ENCODE results near the gene ASB18.

ASB18 gene

DNA sequence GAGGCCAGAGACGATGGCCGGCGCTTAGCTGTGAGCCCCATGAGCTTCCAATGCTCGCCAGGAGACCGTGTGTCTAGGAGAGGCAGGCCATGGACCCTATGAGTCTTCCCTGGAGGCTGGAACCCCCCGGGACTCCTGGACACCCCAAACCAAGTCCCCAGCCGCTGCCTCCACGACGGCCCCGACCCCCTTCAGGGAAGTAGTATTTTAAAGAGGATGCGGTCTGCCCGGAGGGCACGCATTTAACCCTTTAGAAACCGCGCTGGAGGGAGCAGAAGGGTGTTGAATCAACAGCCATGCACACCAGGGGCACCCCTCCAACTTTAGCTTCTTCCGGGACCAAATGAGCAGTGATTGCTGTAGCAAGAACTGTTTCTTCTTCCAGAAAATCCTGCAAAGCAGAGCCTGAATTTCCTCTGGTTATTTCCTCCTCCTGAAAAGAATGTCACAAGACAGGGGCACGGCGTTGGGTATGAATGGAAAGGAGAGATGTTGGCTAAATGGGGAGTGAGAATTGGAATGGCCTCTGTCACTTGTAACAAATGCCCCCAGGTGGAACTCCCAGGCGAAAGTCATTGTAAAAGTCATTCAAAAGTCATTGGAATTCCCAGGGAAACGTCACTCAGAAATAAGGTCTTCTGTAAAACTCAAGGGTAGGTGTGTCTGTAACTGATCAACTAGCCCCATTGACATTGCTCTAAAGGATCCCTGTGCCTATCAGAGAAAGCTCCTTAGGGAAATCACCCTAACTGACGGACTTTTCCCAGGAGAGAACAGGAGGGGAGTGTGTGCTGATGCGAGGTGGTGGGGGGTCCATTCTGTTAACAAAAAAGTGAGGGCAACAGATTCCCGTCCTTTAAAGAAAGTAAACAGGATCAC is 90.2 kb downstream of the ASB18 start:
- H3K79me2 ChIP-seq (ENCODE audit: control insufficient read depth, insufficient read depth, low read length, unreplicated experiment) = no peaks in the 10 kb centered on the region
- H3K27ac ChIP-seq (ENCODE audit: low read depth, low read length) = no peak overlapping the region
- peaks cover 94% of the 10 kb centered on the region for H3K27me3 ChIP-seq (ENCODE audit: insufficient read depth, low read length)
- no peak overlapping the region for H3K4me3 ChIP-seq (ENCODE audit: low read depth, low read length)
- H2AFZ ChIP-seq (ENCODE audit: low read length, unreplicated experiment) = no peak overlapping the region
- H3K36me3 ChIP-seq (ENCODE audit: insufficient read depth, low read length) = no peaks in the 10 kb centered on the region
- no peaks in the 10 kb centered on the region for H3K4me1 ChIP-seq (ENCODE audit: control insufficient read depth, insufficient read depth, low read length, unreplicated experiment)

DNA sequence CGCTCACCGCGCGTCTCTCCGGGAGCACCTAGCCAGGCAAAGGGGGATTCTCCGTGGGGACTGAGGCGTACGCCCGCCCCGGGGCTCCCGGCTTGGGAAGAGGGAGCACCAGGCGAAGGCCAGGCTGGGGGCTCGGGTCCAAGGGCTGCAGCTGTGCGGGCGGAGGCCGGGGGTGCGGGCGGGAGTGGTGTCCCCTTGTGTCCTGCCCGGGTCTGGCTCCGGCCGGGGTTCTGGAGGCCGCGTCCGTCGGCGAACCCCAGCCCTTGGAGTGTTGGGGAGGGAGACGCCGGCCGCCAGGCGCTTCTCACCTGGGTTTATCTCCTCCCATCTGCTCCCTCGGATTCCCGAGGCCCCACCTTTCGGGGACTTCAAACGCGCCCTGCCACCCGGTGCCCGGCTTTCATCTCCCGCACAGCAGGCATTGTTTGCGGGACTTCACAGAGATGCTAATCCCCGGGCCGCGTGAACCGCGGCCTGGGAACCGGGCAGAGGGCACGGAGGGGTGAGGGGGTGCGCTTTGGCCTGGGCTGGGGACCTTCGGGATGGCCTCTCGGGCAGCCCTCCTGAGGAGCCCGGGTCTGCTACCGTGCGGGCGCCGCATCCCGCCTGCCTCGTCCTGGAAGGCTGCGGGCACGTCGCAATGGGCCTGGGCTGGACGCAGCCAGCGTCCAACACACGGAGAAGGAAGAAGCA is 91.0 kb downstream of the ASB18 start:
- no peaks in the 10 kb centered on the region for H3K79me2 ChIP-seq (ENCODE audit: control insufficient read depth, insufficient read depth, low read length, unreplicated experiment)
- no peaks in the 10 kb centered on the region for H3K36me3 ChIP-seq (ENCODE audit: insufficient read depth, low read length)
- H3K27me3 ChIP-seq (ENCODE audit: insufficient read depth, low read length) = peaks cover 94% of the 10 kb centered on the region
- no peak overlapping the region for H3K27ac ChIP-seq (ENCODE audit: low read depth, low read length)
- H3K4me3 ChIP-seq (ENCODE audit: low read depth, low read length) = no peak overlapping the region
- H2AFZ ChIP-seq (ENCODE audit: low read length, unreplicated experiment) = no peak overlapping the region
- no peaks in the 10 kb centered on the region for H3K4me1 ChIP-seq (ENCODE audit: control insufficient read depth, insufficient read depth, low read length, unreplicated experiment)

DNA sequence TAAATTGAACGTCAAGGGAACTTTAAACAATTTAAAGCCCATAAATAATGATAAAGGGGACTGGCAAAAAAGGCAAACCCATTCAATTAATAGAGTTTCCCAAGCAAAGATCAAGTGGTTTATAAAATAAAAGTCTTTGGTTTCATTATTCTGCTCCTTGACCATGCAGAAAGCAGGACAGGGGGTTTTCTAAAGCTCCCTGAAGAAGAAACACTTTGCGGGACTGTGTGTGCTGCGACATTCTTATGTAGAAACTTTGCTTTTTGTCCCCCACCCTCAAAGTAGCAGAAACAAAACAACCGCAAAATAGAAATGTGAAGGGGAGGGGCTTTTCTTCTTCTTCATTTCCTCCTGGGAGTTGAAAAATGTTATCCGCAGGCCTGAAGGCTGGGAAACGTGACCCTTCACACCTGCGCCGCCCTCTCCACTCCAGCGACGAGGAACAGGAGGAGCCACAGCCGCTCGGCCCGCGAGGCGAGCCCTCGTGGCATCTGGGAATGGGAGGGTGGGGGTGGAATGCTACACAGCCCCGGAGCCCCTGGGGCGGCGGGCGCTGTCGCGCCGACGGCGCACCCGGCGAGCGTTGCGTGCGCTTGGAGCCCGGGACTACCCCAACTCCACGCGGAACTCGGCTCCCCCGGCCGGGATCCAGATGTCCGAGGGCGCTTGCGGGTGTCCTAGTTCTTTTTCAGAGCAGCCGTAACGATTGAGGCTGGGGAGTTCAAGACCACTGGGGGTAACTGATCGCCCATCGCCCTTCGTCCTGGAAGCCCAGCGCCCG is 91.8 kb downstream of the ASB18 start:
- Histone ChIP-seq H3K4me3 (ENCODE audit: low read depth, low read length) (no peak overlapping the region), H2AFZ (ENCODE audit: low read length, unreplicated experiment) (no peak overlapping the region), H3K27ac (ENCODE audit: low read depth, low read length) (no peak overlapping the region), H3K36me3 (ENCODE audit: insufficient read depth, low read length) (no peaks in the 10 kb centered on the region), H3K4me1 (ENCODE audit: control insufficient read depth, insufficient read depth, low read length, unreplicated experiment) (no peaks in the 10 kb centered on the region), H3K79me2 (ENCODE audit: control insufficient read depth, insufficient read depth, low read length, unreplicated experiment) (no peaks in the 10 kb centered on the region), H3K27me3 (ENCODE audit: insufficient read depth, low read length) (peaks cover 95% of the 10 kb centered on the region)

DNA sequence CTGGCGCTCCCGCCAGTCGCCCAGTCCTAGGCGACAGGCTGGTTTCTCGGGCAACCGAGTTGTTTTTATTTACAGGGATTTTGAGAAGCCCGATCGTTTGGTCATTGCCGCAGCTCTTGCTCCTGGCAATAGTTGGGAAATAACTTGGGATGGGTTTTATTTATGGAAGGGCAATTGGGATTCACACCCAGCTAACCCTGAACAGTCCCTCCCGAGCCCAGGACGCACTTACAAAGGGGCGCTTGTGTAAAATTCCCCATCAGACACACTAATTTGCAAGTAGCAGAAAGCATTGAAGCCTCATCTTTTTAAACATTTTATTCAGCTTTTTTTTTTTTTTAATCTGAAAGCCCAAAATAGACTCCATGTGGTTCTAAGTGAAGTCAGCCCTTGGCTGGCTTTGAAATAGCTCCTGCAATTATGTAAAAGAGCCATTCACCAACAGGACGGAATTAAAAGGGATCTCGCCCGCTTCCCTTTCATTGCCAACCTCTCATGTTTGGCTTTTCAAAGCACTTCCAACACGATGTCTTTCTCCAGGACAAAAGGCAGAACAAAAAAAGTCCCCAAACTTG is 92.4 kb downstream of the ASB18 start:
- H2AFZ ChIP-seq (ENCODE audit: low read length, unreplicated experiment) = no peak overlapping the region
- H3K27me3 ChIP-seq (ENCODE audit: insufficient read depth, low read length) = peaks cover 98% of the 10 kb centered on the region
- H3K4me1 ChIP-seq (ENCODE audit: control insufficient read depth, insufficient read depth, low read length, unreplicated experiment) = no peaks in the 10 kb centered on the region
- H3K27ac ChIP-seq (ENCODE audit: low read depth, low read length) = no peak overlapping the region
- no peaks in the 10 kb centered on the region for H3K79me2 ChIP-seq (ENCODE audit: control insufficient read depth, insufficient read depth, low read length, unreplicated experiment)
- H3K36me3 ChIP-seq (ENCODE audit: insufficient read depth, low read length) = no peaks in the 10 kb centered on the region
- no peak overlapping the region for H3K4me3 ChIP-seq (ENCODE audit: low read depth, low read length)

DNA sequence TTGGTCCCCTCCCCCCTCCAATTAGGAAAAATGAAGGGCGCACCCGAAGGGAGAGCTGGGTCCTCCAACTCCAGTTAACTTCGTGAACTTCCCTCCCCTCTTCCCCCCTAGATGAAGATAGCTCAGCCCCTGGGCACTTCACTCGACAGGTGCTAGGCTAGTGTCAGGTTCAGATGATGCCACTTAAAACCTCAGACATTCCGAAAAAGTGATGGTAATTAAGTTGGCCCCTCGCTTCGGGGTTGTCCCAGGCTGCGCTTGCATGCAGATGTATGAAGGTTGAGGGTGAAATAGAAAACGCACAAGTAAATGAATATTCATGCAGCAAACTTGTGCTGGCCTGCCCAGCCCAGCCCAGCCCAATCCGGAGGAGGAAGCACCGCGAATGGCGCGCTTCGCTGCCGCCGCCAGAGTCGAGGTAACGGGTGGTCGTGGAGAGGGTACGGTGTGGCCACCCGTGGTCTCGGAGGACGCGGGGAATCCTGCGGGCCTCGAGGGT is 93.0 kb downstream of the ASB18 start:
- no peak overlapping the region for H2AFZ ChIP-seq (ENCODE audit: low read length, unreplicated experiment)
- H3K27ac ChIP-seq (ENCODE audit: low read depth, low read length) = no peak overlapping the region
- H3K79me2 ChIP-seq (ENCODE audit: control insufficient read depth, insufficient read depth, low read length, unreplicated experiment) = no peaks in the 10 kb centered on the region
- H3K27me3 ChIP-seq (ENCODE audit: insufficient read depth, low read length) = peaks cover 98% of the 10 kb centered on the region
- no peak overlapping the region for H3K4me3 ChIP-seq (ENCODE audit: low read depth, low read length)
- no peaks in the 10 kb centered on the region for H3K36me3 ChIP-seq (ENCODE audit: insufficient read depth, low read length)
- no peaks in the 10 kb centered on the region for H3K4me1 ChIP-seq (ENCODE audit: control insufficient read depth, insufficient read depth, low read length, unreplicated experiment)

DNA sequence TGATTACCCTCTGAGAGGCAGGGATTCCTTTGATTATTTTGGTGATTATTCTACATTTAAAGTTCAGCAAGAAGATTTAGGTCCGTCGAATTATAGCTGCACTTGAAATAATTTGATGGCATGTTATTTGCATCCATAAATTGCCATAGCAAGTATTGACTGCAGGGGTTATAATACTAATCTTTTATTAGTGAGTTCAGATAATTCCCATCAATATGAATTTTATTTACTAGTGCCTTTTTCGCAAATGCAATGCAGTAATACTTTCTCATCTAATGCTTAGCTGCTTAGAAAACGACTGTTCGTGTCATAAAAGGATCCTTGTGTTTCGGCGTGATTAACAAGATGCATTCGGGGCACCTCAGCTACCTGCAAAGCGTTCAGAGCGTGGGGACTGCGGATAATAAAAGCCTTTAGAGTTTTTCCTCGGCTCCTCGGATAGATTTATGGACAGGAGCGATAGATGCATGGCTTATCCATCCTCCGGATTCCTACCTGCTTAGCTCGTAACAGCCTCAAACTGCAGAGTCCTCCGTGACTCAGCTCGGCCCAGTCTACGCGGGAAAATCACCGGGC is 93.5 kb downstream of the ASB18 start:
- no peak overlapping the region for H2AFZ ChIP-seq (ENCODE audit: low read length, unreplicated experiment)
- H3K27ac ChIP-seq (ENCODE audit: low read depth, low read length) = no peak overlapping the region
- peaks cover 98% of the 10 kb centered on the region for H3K27me3 ChIP-seq (ENCODE audit: insufficient read depth, low read length)
- H3K4me3 ChIP-seq (ENCODE audit: low read depth, low read length) = no peak overlapping the region
- H3K36me3 ChIP-seq (ENCODE audit: insufficient read depth, low read length) = no peaks in the 10 kb centered on the region
- H3K4me1 ChIP-seq (ENCODE audit: control insufficient read depth, insufficient read depth, low read length, unreplicated experiment) = no peaks in the 10 kb centered on the region
- no peaks in the 10 kb centered on the region for H3K79me2 ChIP-seq (ENCODE audit: control insufficient read depth, insufficient read depth, low read length, unreplicated experiment)

DNA sequence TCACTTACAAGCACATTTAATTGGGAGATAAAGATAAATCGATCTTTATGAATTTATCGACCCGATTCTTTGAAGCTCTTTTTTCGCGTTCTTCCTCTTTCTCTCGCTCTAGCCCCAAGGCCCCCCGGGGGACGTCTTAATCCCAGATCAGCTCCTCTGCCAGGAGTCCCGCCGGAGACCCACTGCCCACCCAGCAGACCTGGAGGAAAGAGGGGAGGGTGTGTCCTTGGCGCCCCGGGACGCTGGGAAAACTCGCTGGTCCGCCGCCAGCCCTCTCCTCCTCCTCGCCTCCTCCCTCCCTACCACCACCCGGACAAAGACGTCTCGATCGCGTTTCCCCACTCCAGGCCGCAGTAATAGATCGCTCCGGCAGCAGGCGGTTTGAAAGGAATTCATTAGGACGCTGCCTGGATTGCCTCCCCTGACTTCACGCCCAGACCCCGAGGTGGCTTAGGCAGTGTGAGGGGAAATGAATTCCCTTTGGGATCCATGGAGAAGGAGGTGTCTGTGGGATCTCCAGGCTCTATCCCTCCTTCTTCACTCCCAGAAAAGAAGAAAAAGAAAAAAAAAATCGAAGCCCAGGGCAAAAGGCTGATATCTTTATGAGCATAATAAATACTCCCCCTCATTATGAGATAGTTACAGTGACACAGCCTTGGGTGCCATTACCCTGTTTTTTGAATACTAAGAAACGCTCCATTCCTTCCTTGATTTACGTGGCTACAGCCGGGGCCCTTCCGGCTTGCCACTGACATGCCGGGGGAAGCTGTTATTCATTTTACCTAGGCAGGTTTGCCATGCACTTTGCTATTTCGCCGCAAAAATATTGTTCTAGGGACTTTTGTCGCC is 94.2 kb downstream of the ASB18 start:
- Histone ChIP-seq H3K27ac (ENCODE audit: low read depth, low read length) (no peak overlapping the region), H2AFZ (ENCODE audit: low read length, unreplicated experiment) (no peak overlapping the region), H3K36me3 (ENCODE audit: insufficient read depth, low read length) (no peaks in the 10 kb centered on the region), H3K27me3 (ENCODE audit: insufficient read depth, low read length) (peaks cover 100% of the 10 kb centered on the region), H3K79me2 (ENCODE audit: control insufficient read depth, insufficient read depth, low read length, unreplicated experiment) (no peaks in the 10 kb centered on the region), H3K4me1 (ENCODE audit: control insufficient read depth, insufficient read depth, low read length, unreplicated experiment) (no peaks in the 10 kb centered on the region), H3K4me3 (ENCODE audit: low read depth, low read length) (no peak overlapping the region)

DNA sequence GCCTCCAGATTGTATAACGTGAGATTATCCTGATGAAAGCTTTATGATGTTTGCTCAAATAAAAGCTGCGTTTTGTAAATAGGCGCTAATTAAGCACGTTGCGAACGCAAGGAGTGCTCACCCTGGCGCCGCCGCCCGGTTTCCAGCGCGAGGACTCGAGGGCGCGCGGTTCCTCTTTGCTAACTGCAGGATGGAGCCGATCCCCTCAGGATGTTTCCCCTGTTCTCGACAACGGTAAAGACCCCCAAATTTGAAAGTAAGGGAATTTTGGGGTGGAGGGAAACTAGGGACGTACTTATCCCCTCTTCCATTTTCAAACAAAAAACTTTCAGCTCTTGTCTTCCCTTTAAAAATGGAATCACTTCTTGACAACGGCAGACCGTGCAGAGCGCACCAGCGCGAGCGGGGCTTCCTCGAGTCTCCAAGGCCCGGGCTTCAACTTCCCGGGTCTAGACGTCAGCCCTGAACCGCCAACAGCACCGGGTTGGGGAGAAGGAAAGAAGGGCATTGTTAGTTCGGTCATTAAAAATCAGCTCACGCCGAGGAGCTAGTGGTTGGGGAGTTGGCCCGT is 95.0 kb downstream of the ASB18 start:
- Histone ChIP-seq H3K4me1 (ENCODE audit: control insufficient read depth, insufficient read depth, low read length, unreplicated experiment) (peaks cover 4% of the 10 kb centered on the region), H3K27me3 (ENCODE audit: insufficient read depth, low read length) (peaks cover 100% of the 10 kb centered on the region), H3K36me3 (ENCODE audit: insufficient read depth, low read length) (no peaks in the 10 kb centered on the region), H3K79me2 (ENCODE audit: control insufficient read depth, insufficient read depth, low read length, unreplicated experiment) (no peaks in the 10 kb centered on the region), H3K4me3 (ENCODE audit: low read depth, low read length) (no peak overlapping the region), H2AFZ (ENCODE audit: low read length, unreplicated experiment) (no peak overlapping the region), H3K27ac (ENCODE audit: low read depth, low read length) (no peak overlapping the region)
